Activated naive CD4-positive, alpha-beta T cell treated with anti-CD3 and anti-CD28 coated beads, Interleukin-2, amount 50 U/mL, for 24 hours (primary cell): ENCODE measurements around the gene BAIAP2.

ENCODE experiments used
- H3K27ac Mint-ChIP-seq: one replicate; pipeline ENCODE4 v1.8.0; 2021; ENCODE audit warnings: mild to moderate bottlenecking, mixed read lengths
- H3K27me3 Mint-ChIP-seq: one replicate; pipeline ENCODE4 v1.8.0; 2021; ENCODE audit warnings: mixed read lengths
- H3K36me3 Mint-ChIP-seq: one replicate; pipeline ENCODE4 v1.8.0; 2021; ENCODE audit warnings: mixed read lengths
- H3K4me1 Mint-ChIP-seq: one replicate; pipeline ENCODE4 v1.8.0; 2021; ENCODE audit warnings: mixed read lengths
- H3K4me3 Mint-ChIP-seq: one replicate; pipeline ENCODE4 v1.8.0; 2021; ENCODE audit warnings: mild to moderate bottlenecking, mixed read lengths
- H3K9me3 Mint-ChIP-seq: one replicate; pipeline ENCODE4 v1.8.0; 2021; ENCODE audit warnings: mixed read lengths

Gene BAIAP2

GRCh38 chr17:81061027-81061735 lies 26.2 kb downstream of the BAIAP2 start:
- Mint-ChIP-seq H3K27ac (no peak overlapping the region), H3K27me3 (no peaks in the 10 kb centered on the region), H3K9me3 (no peaks in the 10 kb centered on the region), H3K4me1 (peaks cover 6% of the 10 kb centered on the region), H3K36me3 (peaks cover 2% of the 10 kb centered on the region), H3K4me3 (no peak overlapping the region)

GRCh38 chr17:81062014-81062780 lies 27.2 kb downstream of the BAIAP2 start:
- Mint-ChIP-seq H3K27me3 (no peaks in the 10 kb centered on the region), H3K9me3 (no peaks in the 10 kb centered on the region), H3K36me3 (peaks cover 2% of the 10 kb centered on the region), H3K4me1 (peaks cover 6% of the 10 kb centered on the region), H3K27ac (no peak overlapping the region), H3K4me3 (no peak overlapping the region)

- Mint-ChIP-seq H3K36me3 (peaks cover 2% of the 10 kb centered on the region), H3K27ac (no peak overlapping the region), H3K4me3 (no peak overlapping the region), H3K27me3 (no peaks in the 10 kb centered on the region), H3K9me3 (no peaks in the 10 kb centered on the region), H3K4me1 (peaks cover under 1% of the 10 kb centered on the region)
These were observed 28.4 kb downstream of the BAIAP2 start for GRCh38 chr17:81063106-81064093.

DNA sequence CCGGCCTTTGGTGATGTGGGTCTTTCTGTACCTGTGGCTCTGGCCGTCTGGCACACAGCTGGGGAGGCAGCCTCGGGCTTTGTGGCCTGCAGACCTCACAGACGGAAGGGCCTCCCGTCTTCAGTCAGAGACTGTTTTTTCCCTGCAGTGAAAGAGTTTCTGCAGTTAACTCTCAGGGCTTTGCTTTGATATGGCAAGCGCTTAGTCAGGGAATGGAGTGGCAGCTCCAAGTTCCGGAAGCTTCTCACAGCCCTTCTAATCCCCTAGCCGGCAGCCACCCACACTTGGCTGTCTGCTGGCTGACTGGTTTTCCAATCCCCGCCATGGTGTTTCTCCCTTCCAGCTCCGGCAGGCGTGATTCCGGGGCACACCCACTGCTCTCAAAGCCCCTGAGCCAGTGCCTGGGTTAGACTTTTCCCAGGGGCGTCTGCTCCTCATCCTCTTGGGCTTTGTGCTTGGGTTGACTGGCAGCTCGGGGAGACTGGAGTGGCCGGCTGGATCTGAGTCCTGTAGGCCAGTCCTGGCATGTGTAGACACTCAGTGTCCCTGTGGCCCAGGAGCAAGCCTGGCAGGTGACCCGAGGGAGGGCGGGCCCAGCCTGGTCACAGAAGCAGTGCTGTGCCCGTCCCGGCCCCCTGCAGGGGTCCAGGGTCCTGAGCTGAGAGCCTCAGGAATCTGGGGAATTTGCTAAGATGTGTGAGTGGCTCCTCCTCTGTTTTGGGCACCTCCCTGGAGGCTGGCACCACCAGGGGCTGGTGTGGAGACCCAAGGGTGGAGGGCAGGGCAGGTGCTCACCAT lies 29.9 kb downstream of the BAIAP2 start:
- no peaks in the 10 kb centered on the region for H3K9me3 Mint-ChIP-seq
- H3K4me1 Mint-ChIP-seq: no peaks in the 10 kb centered on the region
- no peaks in the 10 kb centered on the region for H3K27me3 Mint-ChIP-seq

GRCh38 chr17:81065500-81065899 lies 30.5 kb downstream of the BAIAP2 start:
- Mint-ChIP-seq H3K27me3 (no peaks in the 10 kb centered on the region), H3K9me3 (no peaks in the 10 kb centered on the region), H3K27ac (no peak overlapping the region), H3K4me3 (no peak overlapping the region), H3K4me1 (no peaks in the 10 kb centered on the region), H3K36me3 (peaks cover 2% of the 10 kb centered on the region)

More for the DNA sequence above, 29.9 kb downstream of the BAIAP2 start:
- no peak overlapping the region for H3K27ac Mint-ChIP-seq
- no peak overlapping the region for H3K4me3 Mint-ChIP-seq
- peaks cover 2% of the 10 kb centered on the region for H3K36me3 Mint-ChIP-seq

GRCh38 chr17:81066072-81066471 lies 31.1 kb downstream of the BAIAP2 start:
- Mint-ChIP-seq H3K9me3 (no peaks in the 10 kb centered on the region), H3K4me3 (no peak overlapping the region)

GRCh38 chr17:81066771-81067315 lies 31.9 kb downstream of the BAIAP2 start:
- H3K27me3 Mint-ChIP-seq: no peaks in the 10 kb centered on the region
- no peaks in the 10 kb centered on the region for H3K9me3 Mint-ChIP-seq
- no peaks in the 10 kb centered on the region for H3K36me3 Mint-ChIP-seq
- no peak overlapping the region for H3K4me3 Mint-ChIP-seq
- H3K27ac Mint-ChIP-seq: no peak overlapping the region
- no peaks in the 10 kb centered on the region for H3K4me1 Mint-ChIP-seq

More at GRCh38 chr17:81066072-81066471, 31.1 kb downstream of the BAIAP2 start:
- H3K27me3 Mint-ChIP-seq: no peaks in the 10 kb centered on the region
- H3K36me3 Mint-ChIP-seq: peaks cover 2% of the 10 kb centered on the region
- no peaks in the 10 kb centered on the region for H3K4me1 Mint-ChIP-seq
- no peak overlapping the region for H3K27ac Mint-ChIP-seq

- Mint-ChIP-seq H3K27me3 (no peaks in the 10 kb centered on the region), H3K4me1 (no peaks in the 10 kb centered on the region), H3K4me3 (no peak overlapping the region), H3K27ac (no peak overlapping the region), H3K36me3 (no peaks in the 10 kb centered on the region), H3K9me3 (no peaks in the 10 kb centered on the region)
These were observed 32.5 kb downstream of the BAIAP2 start for GRCh38 chr17:81067391-81067811.

DNA sequence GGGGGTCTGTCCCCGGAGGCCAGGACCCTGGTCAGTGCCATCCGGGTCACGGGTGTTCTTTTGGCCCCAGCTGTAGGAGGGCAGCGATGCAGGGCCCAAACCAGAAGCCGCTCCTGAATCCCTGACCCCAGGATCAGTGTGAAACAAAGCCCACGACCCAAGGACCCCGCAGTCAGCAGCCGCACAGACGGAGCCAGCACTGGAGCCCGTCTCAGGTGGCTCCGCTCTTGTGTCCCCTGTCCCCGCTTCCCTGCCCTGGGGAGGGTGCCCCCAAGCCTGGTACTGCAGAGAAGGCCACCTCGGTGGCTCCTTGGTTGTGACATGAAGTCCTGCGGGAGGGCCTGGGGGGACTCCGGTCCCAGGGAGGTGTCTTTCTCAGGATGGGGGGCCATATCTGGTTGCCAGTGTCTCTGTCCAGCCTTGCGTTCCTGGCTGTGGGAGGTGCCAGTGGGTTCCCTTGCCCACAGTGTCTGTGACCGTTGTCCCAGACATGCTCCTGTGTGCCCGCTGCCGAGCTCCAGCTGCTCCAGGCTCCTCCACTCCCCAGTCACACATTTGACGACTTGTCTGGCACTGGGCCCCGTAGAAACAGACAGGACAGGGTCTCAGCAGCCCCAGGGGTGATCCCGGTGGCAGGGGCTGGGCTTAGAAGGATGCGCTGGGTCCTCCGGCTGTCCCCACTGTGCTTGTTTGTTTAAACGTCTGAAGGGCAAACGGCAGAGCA lies 33.6 kb downstream of the BAIAP2 start:
- H3K36me3 Mint-ChIP-seq: no peaks in the 10 kb centered on the region
- no peaks in the 10 kb centered on the region for H3K27me3 Mint-ChIP-seq
- no peaks in the 10 kb centered on the region for H3K4me1 Mint-ChIP-seq
- no peak overlapping the region for H3K27ac Mint-ChIP-seq
- H3K9me3 Mint-ChIP-seq: no peaks in the 10 kb centered on the region
- no peak overlapping the region for H3K4me3 Mint-ChIP-seq

DNA sequence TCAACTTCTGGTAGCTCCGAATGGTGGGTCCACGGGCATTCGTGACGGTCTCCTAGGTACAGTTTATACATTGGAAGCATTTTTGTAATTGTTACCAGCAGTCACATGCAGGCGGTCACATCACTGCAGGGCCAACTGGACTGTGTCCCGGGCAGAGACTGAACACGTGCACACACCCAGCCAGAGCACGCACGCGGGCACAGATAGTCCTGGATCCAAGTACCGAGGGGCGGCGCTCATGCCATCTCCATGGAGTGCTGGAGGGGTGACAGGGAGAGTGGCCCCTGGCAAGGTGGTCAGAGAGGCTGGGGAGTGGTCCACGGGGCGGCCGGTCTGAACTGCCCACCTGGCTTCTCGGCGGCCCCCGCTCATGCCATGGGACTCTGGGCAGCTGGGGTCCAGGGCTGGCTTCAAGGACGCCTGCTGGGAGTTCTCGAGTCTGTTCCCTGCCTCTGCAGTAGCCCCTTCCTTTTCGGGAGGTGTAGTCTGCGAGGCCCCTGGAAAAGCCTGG lies 34.2 kb downstream of the BAIAP2 start:
- H3K9me3 Mint-ChIP-seq: no peaks in the 10 kb centered on the region

GRCh38 chr17:81070541-81071246 lies 35.7 kb downstream of the BAIAP2 start:
- no peaks in the 10 kb centered on the region for H3K27me3 Mint-ChIP-seq
- H3K36me3 Mint-ChIP-seq: no peaks in the 10 kb centered on the region
- H3K27ac Mint-ChIP-seq: no peak overlapping the region
- no peaks in the 10 kb centered on the region for H3K9me3 Mint-ChIP-seq
- no peaks in the 10 kb centered on the region for H3K4me1 Mint-ChIP-seq
- H3K4me3 Mint-ChIP-seq: no peak overlapping the region

More for the DNA sequence above, 34.2 kb downstream of the BAIAP2 start:
- no peaks in the 10 kb centered on the region for H3K36me3 Mint-ChIP-seq
- H3K27me3 Mint-ChIP-seq: no peaks in the 10 kb centered on the region
- no peak overlapping the region for H3K27ac Mint-ChIP-seq
- no peak overlapping the region for H3K4me3 Mint-ChIP-seq
- H3K4me1 Mint-ChIP-seq: no peaks in the 10 kb centered on the region

DNA sequence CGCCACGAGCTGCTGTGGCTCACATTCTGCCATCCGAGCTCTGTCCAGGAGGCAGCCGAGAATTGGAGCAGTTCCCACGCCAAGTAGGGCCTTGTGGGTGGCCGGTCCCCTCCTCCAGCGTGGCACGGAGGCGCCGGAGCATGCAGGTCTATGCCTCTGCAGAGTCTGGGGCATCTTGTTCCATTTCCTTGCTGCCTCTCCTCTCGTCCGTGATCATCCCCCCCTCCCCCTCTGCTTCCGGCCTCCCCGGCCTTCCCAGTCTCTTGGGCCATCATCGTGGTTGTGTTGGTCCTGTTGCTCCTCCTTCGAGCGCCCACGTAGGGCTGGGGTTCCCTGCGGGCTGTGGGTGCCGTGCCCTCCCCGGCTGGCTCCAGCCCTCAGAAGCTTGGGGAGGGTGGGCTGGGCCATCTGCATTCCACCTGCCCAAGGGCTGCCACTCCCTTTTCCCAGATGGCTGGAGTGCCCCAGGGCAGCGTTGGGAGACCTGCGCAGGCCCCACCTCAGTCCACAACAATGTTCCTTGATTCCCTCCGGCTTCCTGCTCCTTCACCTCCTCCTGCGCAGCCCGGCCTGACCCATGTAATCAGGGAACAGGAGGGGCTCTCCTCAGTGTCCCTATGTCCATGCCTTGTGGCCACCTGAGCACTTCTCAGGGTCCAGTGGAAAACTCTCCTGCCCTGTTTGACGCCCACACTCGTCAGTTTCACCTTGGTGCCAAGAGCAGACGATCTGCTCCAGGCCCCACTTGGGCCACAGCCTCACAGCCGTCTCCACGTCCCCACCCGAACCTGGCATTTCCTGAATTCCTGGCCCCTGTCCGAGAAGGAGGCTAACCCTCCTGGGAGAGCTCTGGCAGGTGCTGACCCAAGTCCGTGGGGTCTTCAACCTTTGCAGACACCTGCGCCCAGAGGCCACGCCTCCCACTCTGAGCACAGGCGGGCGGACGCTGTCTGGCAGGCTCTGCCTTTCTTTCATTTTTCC lies 37.1 kb downstream of the BAIAP2 start:
- no peaks in the 10 kb centered on the region for H3K36me3 Mint-ChIP-seq
- no peaks in the 10 kb centered on the region for H3K9me3 Mint-ChIP-seq
- no peaks in the 10 kb centered on the region for H3K4me1 Mint-ChIP-seq
- H3K27me3 Mint-ChIP-seq: no peaks in the 10 kb centered on the region
- H3K27ac Mint-ChIP-seq: no peak overlapping the region
- no peak overlapping the region for H3K4me3 Mint-ChIP-seq
